Effector CD8-positive, alpha-beta T cell (primary cell): ENCODE results near the gene DRD2.

Experiments used
- DNase-seq: peaks from one replicate; lab custom pipeline; 2025; lab: John Stamatoyannopoulos, UW

Gene DRD2

DNA sequence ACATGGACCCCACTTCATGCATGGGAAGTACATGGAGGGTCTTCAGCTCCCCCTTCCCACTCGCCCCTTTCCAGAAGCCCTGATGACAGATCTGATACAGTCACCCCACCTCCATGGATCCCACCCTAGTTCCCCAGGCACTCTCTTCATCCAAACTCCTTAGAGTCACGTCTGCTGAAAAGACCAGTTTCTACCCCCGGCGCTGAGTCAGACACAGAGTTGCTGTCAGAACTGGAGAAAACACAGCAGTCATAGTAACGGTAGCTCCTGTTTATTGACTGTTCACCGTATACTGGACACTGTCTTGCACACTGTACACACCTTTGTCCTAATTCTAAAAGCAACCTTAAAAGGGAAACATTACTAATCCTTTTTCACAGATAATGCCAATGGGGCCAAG, 29.1 kb downstream of the DRD2 start:
- DNase-seq, result no peak

GRCh38 chr11:113444502-113445123, 30.6 kb downstream of the DRD2 start:
- DNase-seq, result no peak

GRCh38 chr11:113440816-113441215, 34.4 kb downstream of the DRD2 start:
- DNase-seq, result no peak

DNA sequence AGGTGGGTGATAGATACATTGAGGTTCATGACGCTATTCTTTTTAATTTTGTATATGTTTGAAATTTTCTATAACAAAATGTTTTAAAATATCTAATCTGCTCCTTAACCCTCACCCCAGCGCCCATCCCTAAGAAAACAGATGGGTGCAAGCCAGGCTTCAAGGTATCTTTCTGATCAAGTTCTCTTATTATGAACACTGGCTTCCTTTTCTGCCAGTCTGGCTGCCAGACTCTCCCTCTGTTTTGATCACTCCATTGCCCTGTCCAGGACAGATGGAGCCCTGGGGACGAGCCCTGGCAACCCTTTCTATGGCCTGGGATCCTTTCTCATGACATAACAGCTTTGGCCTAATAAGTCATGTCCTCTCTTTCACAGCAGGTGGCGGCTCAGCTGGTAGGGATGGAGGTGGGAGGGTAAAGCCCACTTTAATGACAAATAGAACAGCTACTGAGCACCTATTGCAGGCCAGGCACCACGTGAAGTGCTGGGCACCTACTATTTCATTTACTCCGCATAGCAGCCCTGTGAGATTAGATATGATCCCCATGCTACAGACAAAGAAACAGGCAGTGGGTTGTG, 38.4 kb downstream of the DRD2 start:
- no peak for DNase-seq

GRCh38 chr11:113435190-113435968, 39.8 kb downstream of the DRD2 start:
- DNase-seq, result no peak

DNA sequence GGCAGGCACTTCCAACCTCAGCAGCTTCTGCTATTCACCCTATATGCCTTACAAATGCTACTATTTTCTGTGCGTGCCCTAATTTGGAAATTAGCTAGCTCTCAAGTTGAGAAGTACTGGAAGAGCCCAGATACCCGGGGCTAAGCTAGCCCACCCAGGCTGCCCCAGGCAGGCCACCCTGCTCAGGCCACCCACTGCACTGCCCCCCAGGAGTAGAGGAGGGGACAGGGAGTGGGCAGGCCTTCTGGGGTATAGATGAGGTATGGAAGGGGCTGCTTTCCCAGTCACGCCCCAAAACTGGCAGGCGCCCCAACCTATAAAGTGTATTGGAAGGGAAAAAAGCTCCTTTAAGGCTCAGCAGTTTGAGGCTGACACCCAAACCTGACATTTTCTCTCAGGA, 43.5 kb downstream of the DRD2 start:
- no peak for DNase-seq

DNA sequence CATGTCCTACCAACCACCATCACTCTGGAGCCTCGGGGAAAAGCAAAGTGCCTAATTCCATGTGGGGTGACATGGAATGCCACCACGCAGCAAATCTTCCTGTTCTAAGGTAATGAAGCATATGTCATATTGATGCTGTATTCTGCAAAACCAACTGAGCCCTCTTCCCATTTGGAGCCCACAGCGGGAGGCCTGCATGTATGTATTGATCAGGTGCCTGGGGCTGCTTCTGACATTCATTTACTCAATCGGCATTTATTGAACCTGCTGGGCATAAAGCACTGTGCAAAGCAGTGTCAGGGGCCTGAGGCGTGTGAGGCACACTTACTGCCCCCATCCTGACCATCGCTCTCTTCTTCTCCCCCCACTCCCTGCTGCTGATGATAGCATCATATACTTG, 48.5 kb downstream of the DRD2 start:
- no peak for DNase-seq

DNA sequence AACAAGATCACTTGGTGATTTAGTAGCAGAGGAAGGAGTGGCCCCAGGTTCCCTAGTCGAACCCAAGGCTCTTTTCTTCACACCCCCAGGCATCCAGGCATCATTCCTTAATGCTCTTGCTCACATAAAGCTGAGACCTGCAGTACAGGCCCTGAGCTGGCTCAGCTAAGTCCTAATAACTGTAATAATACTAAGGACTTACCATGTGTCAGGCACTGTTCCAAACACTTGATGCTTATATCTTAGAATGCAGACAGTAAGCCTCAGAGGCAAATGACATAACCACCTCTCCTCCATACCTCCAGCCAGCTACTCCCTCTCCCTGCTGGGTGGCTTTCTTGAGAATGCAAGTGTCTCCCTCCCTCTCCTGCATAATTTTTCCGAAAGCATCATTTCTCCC, 54.4 kb downstream of the DRD2 start:
- no peak for DNase-seq

DNA sequence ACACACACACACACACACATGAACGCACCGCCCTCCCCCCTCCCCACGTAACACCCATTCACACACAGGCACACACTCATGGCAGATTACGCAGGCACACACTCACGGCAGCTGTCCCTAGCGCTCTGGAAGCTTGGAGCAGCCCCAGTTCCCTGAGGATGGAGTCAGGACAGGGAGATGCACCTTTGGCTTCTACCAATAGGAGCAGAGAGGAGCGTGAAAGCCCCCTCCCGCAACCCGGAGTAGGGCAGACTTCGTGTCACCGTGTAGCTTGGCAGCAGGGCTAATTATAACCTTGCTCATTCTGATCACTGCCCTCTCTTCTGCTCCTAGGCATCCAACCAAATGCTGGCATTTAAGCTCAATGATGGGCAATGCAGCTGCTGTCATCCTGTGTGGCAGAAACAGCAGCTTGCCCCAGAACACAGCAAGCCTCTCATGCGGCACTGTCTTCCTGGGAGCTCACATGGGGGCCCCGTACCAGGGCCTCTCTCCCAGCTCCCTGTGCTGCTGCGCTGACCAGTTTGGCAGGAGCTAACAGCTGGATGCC, 55.7 kb downstream of the DRD2 start:
- DNase-seq, result no peak

- no peak for DNase-seq
Measured at GRCh38 chr11:113417428-113417827, 57.8 kb downstream of the DRD2 start.

DNA sequence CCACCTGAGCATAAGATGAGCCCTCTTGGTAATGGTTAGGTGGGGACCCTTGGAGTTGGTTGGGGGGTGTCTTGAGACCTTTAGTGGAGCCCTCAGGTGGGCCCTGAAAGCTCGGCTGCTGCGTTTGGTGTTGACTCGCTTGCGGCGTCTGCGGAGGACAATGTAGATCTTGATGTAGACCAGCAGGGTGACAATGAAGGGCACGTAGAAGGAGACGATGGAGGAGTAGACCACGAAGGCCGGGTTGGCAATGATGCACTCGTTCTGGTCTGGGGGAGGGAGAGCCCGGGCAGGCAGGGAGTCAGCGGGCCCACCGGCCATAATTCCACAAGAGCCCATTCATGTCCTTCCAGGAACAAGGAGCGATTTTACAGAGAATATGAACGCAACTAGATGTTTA, 59.9 kb downstream of the DRD2 start:
- DNase-seq, result no peak

- DNase-seq, result no peak
Measured at GRCh38 chr11:113412675-113413074, 62.5 kb downstream of the DRD2 start.

DNA sequence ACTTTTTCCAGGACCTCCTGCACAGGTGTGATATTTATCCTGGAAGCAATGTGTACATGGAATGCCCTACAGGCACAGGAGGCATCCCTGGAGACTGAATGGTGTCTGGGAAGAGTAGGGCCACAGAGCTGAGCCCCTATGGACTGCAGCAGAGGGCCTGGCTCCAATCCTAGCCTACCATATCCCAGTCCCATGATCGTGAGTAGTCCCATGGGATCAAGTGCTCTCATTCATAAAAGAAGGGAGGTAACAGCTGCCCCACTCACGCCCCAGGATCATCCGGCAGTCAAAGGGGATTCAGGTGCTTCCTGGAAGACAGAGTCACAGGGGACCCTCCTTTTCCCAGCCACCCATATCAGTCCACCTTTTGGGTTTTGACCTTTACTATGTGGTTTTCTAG, 63.7 kb downstream of the DRD2 start:
- no peak for DNase-seq

GRCh38 chr11:113410414-113411135, 64.6 kb downstream of the DRD2 start:
- DNase-seq, result no peak

DNA sequence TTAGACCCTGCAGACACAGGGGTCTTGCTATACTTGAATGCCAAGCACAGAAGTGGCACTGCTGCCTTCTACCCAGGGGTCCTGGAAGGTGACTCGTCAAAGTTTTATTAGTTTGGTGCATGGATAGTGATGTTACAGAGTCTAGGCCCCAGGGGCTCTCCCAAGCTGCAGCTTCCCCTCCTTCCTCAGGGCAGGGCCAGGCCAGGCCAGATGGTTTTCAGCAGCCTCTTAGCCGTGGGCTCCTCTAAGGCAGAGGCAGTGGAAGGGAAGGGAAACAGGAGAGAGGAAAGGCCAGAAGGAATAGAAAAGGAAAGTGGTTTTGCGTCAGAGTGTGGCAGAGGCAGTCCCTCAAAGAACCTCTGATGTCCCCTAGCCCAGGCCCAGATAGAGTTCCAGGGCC, 65.7 kb downstream of the DRD2 start:
- DNase-seq, result no peak

DNA sequence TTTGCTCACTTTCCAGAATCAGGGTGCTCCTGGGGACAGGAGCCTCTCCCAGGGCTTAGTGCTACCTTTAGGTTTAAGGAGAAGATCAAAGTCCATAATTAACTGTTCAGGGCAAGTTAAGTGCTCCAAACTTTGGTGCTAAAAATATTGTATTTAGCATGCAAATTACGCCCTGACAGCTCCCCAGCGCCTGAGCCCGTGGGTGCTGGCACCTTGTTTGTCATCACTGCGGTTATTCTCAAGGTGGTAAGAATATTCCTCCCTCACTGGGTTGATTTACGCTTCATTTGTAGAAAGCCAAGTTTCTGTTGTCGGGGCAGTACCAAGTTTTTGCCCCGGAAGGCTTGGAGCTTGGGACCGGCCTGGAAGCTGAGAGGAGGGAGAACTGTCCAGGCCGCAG, 66.3 kb downstream of the DRD2 start:
- DNase-seq, result no peak

DNA sequence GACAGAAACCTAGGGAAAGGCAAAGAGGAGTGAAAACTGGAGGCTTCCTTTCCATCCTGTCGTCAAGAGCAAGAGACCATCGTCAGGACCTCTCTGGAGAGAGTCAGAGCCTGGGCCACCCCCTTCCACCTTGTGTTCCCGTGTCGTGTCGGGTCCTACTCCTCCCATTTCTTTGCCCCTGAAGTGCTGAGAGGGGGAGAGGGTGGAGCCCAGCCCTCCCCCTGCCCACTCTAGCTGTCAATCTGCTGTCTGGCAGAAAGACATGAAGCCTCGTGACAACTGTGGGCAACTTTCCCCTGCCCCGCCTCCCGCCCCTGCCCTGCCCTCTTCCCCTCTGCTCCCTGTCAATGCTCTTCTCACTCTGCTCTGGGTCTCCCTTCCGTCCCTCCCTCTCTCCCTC, 67.0 kb downstream of the DRD2 start:
- DNase-seq, result no peak

- DNase-seq, result no peak
Measured at GRCh38 chr11:113407163-113407562, 68.0 kb downstream of the DRD2 start.

- no peak for DNase-seq
Measured at GRCh38 chr11:113405724-113406478, 69.3 kb downstream of the DRD2 start.

GRCh38 chr11:113404859-113405430, 70.3 kb downstream of the DRD2 start:
- no peak for DNase-seq

DNA sequence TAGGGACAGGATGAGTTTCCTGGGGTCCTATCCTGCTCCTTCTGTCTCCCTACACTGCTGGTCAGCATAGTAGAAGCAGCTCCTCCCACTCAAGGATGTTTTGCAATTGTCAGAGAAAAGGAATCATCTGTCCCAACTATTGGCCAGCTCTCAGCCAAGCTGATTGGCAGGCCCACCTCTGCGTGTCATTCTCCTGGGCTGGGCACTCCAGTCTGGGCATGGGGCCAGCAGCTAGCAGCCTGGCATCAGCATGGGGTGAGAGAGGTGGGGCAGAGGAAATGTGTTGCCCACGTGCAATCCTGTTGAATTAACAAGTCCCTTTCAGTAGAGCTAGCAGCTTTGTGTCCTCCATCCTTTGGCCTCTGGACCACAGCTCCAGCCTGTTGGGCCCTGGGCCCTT, 73.5 kb downstream of the DRD2 start:
- DNase-seq, result no peak
